Measurements from ENCODE around the gene TMEM217. TPM values are rescaled to one million over a fixed set of nuclear protein-coding genes. Genes with fewer than 3 reads are reported as not detected.
"Not testable (repeated sequence)": the region's sequence is repeated elsewhere in the genome, so short reads cannot be mapped to it uniquely, and the experiment has no call there.

TMEM217 gene
- polyA plus RNA-seq, 1 donor: 1.9 TPM

- DNase-seq: no peak
Observed at GRCh38 chr6:37218061-37218460, 39.9 kb downstream of the TMEM217 start.

DNA sequence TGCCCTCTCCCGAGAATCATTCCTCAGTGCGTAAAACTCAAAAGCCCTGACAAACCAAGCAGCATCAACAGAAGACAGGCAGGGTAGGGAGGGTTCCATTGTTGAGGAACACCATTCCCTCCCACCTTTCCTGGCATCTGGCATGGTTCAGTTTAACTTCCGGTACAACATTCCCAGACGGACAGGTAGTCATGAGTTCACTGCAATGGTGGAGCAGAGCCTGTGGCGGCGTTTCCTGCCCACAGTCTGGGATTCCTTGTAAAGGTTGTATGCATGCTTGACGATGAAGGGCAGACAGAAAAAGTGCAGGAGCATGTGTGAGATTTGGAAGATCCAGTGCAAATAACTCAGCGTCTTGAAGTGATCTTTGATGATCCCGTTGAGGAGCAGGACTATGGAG, 45.7 kb downstream of the TMEM217 start:
- DNase-seq: no peak

- peak; percentile 91 for DNase-seq
Observed at GRCh38 chr6:37210313-37210968, 47.5 kb downstream of the TMEM217 start.

GRCh38 chr6:37209461-37210205, 48.3 kb downstream of the TMEM217 start:
- no peak for DNase-seq

- no peak for DNase-seq
Observed at GRCh38 chr6:37208793-37209192, 49.2 kb downstream of the TMEM217 start.

- no peak for DNase-seq
Observed at GRCh38 chr6:37207903-37208456, 50.0 kb downstream of the TMEM217 start.

DNA sequence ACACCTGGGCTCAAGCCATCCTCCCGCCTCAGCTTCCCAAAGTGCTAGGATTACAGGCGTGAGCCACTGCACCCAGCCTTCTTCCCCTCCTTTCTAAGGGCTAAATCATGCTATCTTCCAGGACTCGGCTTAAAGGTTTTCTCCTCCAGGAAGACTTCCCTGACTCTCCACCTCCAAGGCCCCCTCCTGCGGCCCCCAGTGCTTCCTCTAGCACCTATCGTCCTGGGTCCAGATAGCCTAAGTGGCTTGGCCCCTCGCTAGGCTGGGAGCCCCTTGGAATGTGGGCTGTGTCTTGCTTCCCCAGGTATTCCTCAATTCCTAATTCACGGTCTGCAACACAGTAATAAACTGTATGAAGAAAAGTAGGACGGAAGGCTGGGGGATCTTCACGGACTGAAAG, 51.3 kb downstream of the TMEM217 start:
- DNase-seq: no peak

GRCh38 chr6:37205997-37206340, 52.0 kb downstream of the TMEM217 start:
- no peak for DNase-seq

- DNase-seq: no peak
Observed at GRCh38 chr6:37205175-37205996, 52.6 kb downstream of the TMEM217 start.

DNA sequence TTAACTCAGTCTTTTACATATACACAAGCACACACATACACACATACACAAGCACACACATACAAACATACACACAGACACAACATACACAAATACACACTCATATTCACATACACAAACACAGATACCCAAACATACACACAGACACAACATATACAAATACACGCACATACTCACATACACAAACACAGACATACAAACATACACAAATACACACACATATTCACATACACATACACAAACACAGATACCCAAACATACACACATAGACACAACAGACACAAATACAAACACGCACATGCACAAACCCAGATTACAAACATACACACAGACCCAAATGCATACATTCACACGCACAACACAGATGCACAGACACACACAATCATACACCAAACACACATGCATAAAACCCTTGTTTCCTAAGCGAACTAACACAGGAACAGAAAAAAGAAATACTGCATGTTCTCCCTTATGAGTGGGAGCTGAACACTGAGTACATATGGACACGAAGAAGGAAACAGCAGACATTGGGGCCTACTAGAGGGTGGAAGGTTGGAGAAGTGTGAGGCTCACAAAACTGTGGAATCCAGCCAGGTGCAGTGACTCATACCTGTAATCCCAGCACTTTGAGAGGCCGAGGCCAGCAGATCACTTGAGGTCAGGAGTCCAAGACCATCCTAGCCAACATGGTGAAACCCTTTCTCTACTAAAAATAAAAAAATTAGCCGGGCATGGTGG, 53.8 kb downstream of the TMEM217 start:
- DNase-seq: no peak

DNA sequence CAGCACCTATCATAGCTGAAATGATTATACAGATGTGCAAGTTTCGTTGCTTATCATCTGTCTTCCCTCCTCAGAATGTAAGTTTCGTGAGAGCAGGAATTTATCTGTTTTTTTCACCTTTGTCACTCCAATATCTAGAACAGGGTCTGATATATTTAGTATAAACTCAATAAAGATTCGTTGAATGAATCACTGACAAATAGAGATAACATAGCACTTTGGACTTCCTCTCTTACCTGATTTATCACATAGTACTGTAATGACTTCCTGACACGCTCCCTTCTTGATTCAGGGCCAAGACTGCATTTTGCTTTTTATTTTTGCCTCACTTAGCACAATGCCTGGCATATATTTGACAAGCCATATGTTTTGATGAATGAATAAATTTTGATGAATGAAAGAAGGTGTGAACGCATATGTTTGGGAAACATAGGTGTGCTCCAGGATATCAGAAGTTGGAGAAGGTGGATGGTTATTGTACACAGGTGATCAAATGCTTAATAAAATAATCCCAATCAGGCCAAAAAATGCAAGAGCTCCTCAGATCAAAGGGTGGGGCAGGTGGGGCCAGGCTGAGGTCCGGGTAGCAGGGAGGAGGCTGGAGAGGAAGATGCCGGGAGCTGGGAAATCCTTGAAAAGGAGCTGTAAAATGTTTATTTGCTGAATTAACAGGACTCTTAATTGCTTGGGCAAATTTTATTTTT, 55.0 kb downstream of the TMEM217 start:
- DNase-seq: no peak

- no peak for DNase-seq
Observed at GRCh38 chr6:37201726-37202125, 56.2 kb downstream of the TMEM217 start.

GRCh38 chr6:37200085-37200484, 57.9 kb downstream of the TMEM217 start:
- no peak for DNase-seq

GRCh38 chr6:37196451-37196850, 61.5 kb downstream of the TMEM217 start:
- not testable (repeated sequence) for DNase-seq

GRCh38 chr6:37194886-37195285, 63.1 kb downstream of the TMEM217 start:
- DNase-seq: not testable (repeated sequence)

DNA sequence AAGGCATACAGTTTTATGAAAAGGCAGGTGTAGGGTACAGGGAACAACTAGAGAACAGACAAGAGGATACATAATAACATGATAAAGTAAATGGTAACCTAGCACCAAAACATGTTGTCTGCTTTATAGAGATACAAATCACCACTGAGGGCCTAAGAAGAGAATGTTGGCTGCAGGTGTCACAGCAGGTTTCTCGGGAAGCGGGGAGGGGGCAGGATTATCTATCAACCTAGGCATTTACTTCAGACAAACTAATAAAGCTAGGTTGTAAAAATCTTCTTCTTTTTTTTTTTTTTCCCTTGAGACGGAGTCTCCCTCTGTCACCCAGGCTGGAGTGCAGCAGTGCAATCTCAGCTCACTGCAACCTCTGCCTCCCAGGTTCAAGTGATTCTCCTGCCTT, 65.3 kb downstream of the TMEM217 start:
- no peak for DNase-seq

DNA sequence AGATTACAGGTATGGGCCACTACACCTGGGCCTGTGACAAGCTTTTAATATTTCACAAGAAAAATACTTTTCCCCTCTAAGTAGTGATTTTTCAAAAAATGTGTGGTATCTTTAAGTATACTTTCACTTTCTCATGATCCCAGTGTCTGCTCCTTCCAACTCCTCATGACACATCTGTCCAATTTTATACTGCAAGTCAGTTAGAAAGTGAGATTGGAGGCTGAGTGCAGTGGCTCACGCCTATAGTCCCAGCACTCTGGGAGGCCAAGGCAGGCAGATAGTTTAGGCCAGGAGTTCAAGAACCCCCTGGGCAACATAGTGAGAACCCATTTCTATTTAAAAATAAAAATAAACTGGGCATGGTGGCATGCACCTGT, 67.8 kb downstream of the TMEM217 start:
- no peak for DNase-seq

DNA sequence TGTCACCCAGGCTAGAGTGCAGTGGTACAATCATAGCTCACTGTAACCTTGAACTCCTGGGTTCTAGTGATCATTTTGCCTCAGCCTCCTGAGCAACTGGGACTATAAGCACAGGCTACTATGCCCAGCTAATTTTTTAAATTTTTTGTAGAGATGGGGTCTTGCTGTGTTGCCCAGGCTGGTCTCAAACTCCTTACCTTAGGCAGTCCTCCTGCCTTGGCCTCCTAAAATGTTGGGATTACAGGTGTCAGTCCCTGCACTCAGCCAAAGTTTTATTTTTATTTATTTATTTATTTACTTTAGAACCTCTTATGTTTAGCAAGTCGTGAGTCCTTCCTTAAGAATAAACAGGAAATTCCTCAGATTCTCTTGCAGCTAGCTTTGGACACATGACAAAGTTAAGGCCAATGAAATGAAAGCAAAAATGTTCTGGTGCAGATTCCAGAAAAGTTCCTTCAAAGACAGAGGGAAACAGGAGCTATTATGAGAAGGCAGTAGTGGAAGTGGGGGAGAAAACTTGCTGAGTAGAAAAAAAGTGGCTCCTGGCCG, 68.9 kb downstream of the TMEM217 start:
- no peak for DNase-seq

GRCh38 chr6:37187321-37188022, 70.5 kb downstream of the TMEM217 start:
- no peak for DNase-seq

GRCh38 chr6:37185949-37186720, 71.8 kb downstream of the TMEM217 start:
- DNase-seq: not testable (repeated sequence)
